OCI-LY1 (cell line): ENCODE measurements around the gene CHCHD6.

Experiments used
- H2AFZ ChIP-seq: fragments of 200-600 bp; sonication (generic), shearing (Covaris generic); 2 replicates; pipeline ENCODE4 v1.6.0; 2014; ENCODE audit warnings: antibody characterized with exemption, mild to moderate bottlenecking, low read length
- H3F3A ChIP-seq: fragments of 200-600 bp; sonication (generic), shearing (Covaris generic); 2 replicates; pipeline ENCODE4 v1.6.0; 2014; ENCODE audit warnings: mild to moderate bottlenecking, antibody characterized with exemption, low read length, moderate library complexity; ENCODE audit not compliant: insufficient read depth
- H3K27ac ChIP-seq: fragments of 200-600 bp; sonication (generic); 2 replicates; pipeline ENCODE4 v1.5.1; 2014; ENCODE audit warnings: low read length, mixed run types, mild to moderate bottlenecking, low read depth; ENCODE audit not compliant: poor library complexity, severe bottlenecking
- H3K27me3 ChIP-seq: fragments of 200-600 bp; sonication (generic); 2 replicates; pipeline ENCODE4 v1.6.0; 2014; ENCODE audit warnings: antibody characterized with exemption, mild to moderate bottlenecking, low read length, moderate library complexity; ENCODE audit not compliant: insufficient read depth
- H3K36me3 ChIP-seq: fragments of 200-600 bp; sonication (generic); 2 replicates; pipeline ENCODE4 v1.6.1; 2014; ENCODE audit warnings: mild to moderate bottlenecking, antibody characterized with exemption, low read length, moderate library complexity, mixed read lengths; ENCODE audit not compliant: insufficient read depth
- H3K4me1 ChIP-seq: fragments of 200-600 bp; sonication (generic); 2 replicates; pipeline ENCODE4 v1.5.1; 2014; ENCODE audit warnings: mild to moderate bottlenecking, low read length, moderate library complexity; ENCODE audit not compliant: insufficient read depth, severe bottlenecking
- H3K4me2 ChIP-seq: fragments of 200-600 bp; sonication (generic), shearing (Covaris generic); 2 replicates; pipeline ENCODE4 v1.6.1; 2014; ENCODE audit warnings: low read length
- H3K4me3 ChIP-seq: fragments of 200-600 bp; sonication (generic); 2 replicates; pipeline ENCODE4 v1.5.1; 2014; ENCODE audit warnings: low read length, low read depth, mild to moderate bottlenecking, mixed read lengths; ENCODE audit not compliant: poor library complexity, severe bottlenecking
- H3K79me2 ChIP-seq: fragments of 200-600 bp; shearing (Covaris generic); 2 replicates; pipeline ENCODE4 v1.6.1; 2016; ENCODE audit warnings: mixed run types, low read length, mixed read lengths; ENCODE audit not compliant: insufficient read depth
- H3K9ac ChIP-seq: fragments of 200-600 bp; sonication (generic), shearing (Covaris generic); 2 replicates; pipeline ENCODE4 v1.6.1; 2014; ENCODE audit warnings: mild to moderate bottlenecking, low read length, mixed read lengths
- H3K9me2 ChIP-seq: fragments of 200-600 bp; sonication (generic), shearing (Covaris generic); 2 replicates; pipeline ENCODE4 v1.6.1; 2014; ENCODE audit warnings: low read depth, mild to moderate bottlenecking, low read length, mixed read lengths
- H3K9me3 ChIP-seq: fragments of 200-600 bp; shearing (Covaris generic); 2 replicates; pipeline ENCODE4 v1.6.1; 2014; ENCODE audit warnings: low read length, mixed read lengths
- H4K20me1 ChIP-seq: fragments of 200-600 bp; sonication (generic), shearing (Covaris generic); 2 replicates; pipeline ENCODE4 v1.6.0; 2016; ENCODE audit warnings: mild to moderate bottlenecking, low read length; ENCODE audit not compliant: insufficient read depth
- EZH2 ChIP-seq: fragments of 200-600 bp; sonication (generic), shearing (Covaris generic); IDR thresholded peaks from 2 replicates; pipeline ENCODE4 v1.8.0; 2017; ENCODE audit warnings: borderline replicate concordance, mixed run types, mild to moderate bottlenecking, antibody characterized with exemption, low read length, moderate library complexity, mixed read lengths
- TF ChIP-seq, protein P1 (sequence below): fragments of 200-600 bp; sonication (generic), shearing (Covaris generic); IDR thresholded peaks from 2 replicates; pipeline ENCODE4 v1.5.1; 2017; ENCODE audit warnings: mild to moderate bottlenecking, antibody characterized with exemption, low read length, moderate library complexity, mixed read lengths

The CHCHD6 gene

DNA sequence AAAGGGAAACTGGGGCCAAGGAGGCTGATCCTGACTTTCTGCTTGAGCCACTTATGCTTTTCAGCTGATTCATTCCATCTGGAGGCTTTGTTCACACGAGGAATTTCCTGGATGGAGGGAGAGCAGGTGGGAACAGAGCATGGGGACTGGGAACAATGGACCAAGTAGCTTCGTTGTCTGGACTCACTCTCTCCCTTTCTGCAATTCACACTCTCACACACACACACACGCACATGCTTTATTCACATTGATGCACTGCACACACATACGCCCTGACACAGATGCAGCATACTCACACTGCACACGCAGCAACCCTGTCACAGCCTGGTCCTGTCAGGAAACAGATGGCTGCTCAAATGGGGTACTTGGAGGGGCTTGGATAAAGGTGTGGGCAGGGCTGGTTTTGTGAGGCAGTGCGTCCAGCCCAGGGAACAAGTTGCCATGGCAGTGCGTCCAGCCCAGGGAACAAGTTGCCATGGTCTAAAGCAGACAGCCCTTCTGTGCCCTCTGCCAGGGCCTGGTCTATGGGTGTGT, 19.8 kb upstream of the CHCHD6 start:
- H3K4me1 ChIP-seq = no peaks in the 10 kb centered on the region
- no peak overlapping the region for H3K9ac ChIP-seq
- no peak overlapping the region for H3K4me3 ChIP-seq
- no peaks in the 10 kb centered on the region for H3F3A ChIP-seq
- H3K4me2 ChIP-seq = no peak overlapping the region
- H3K27me3 ChIP-seq = no peaks in the 10 kb centered on the region
- TF ChIP-seq, protein P1, sequence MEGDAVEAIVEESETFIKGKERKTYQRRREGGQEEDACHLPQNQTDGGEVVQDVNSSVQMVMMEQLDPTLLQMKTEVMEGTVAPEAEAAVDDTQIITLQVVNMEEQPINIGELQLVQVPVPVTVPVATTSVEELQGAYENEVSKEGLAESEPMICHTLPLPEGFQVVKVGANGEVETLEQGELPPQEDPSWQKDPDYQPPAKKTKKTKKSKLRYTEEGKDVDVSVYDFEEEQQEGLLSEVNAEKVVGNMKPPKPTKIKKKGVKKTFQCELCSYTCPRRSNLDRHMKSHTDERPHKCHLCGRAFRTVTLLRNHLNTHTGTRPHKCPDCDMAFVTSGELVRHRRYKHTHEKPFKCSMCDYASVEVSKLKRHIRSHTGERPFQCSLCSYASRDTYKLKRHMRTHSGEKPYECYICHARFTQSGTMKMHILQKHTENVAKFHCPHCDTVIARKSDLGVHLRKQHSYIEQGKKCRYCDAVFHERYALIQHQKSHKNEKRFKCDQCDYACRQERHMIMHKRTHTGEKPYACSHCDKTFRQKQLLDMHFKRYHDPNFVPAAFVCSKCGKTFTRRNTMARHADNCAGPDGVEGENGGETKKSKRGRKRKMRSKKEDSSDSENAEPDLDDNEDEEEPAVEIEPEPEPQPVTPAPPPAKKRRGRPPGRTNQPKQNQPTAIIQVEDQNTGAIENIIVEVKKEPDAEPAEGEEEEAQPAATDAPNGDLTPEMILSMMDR = no peak
- TF ChIP-seq EZH2 = no peak
- no peaks in the 10 kb centered on the region for H3K36me3 ChIP-seq
- H3K27ac ChIP-seq = no peak overlapping the region
- no peaks in the 10 kb centered on the region for H4K20me1 ChIP-seq
- no peaks in the 10 kb centered on the region for H3K9me3 ChIP-seq
- H2AFZ ChIP-seq = no peak overlapping the region
- no peaks in the 10 kb centered on the region for H3K79me2 ChIP-seq
- no peaks in the 10 kb centered on the region for H3K9me2 ChIP-seq

DNA sequence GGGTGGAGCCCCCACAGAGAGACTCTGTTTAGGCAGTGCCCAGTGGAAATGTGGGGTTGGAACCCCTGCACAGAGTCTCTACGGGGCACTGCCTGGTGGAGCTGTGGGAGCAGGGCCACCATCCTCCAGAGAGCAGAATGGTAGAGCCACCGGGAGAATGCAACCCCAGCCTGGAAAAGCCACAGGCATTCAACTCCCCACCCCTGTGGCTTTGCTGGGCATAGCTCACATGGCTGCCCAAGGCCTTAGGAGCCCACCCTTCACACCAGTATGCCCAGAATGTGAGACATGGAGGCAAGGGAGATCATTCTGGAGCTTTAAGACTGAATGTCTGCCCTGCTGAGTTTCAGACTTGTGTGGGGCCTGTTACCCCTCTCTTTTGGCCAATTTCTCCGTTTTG, 19.0 kb upstream of the CHCHD6 start:
- H3K4me2 ChIP-seq = no peak overlapping the region
- H4K20me1 ChIP-seq = no peaks in the 10 kb centered on the region
- H3K9ac ChIP-seq = no peak overlapping the region
- no peaks in the 10 kb centered on the region for H3K79me2 ChIP-seq
- no peaks in the 10 kb centered on the region for H3F3A ChIP-seq
- H3K9me3 ChIP-seq = no peaks in the 10 kb centered on the region
- H3K4me3 ChIP-seq = no peak overlapping the region
- no peak overlapping the region for H3K27ac ChIP-seq
- no peak overlapping the region for H2AFZ ChIP-seq
- H3K36me3 ChIP-seq = no peaks in the 10 kb centered on the region
- no peak for TF ChIP-seq EZH2
- TF ChIP-seq, protein P1 = no peak
- H3K9me2 ChIP-seq = no peaks in the 10 kb centered on the region
- no peaks in the 10 kb centered on the region for H3K27me3 ChIP-seq
- no peaks in the 10 kb centered on the region for H3K4me1 ChIP-seq

DNA sequence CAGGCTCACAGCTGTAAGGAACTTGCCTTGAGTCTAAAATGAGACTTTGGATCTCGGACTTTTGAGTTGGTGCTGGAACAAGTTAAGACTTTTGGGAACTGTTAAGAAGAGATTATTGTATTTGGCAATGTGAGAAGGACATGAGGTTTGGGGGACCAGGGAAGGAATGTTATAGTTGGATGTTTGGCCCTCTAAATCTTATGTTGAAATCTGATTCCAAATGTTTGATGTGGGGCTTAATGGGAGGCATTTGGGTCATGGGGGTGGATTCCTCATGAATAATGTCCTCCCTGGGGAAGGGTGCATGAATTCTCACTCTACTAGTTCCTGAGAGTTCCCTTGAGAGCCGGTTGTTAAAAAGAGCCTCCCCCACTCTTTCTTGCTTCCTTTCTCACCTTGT, 18.5 kb upstream of the CHCHD6 start:
- Histone ChIP-seq H3K4me2 (no peak overlapping the region), H3F3A (no peaks in the 10 kb centered on the region), H3K4me3 (no peak overlapping the region), H3K27me3 (no peaks in the 10 kb centered on the region), H2AFZ (no peak overlapping the region), H3K4me1 (no peaks in the 10 kb centered on the region), H3K36me3 (no peaks in the 10 kb centered on the region), H3K79me2 (no peaks in the 10 kb centered on the region), H3K27ac (no peak overlapping the region), H4K20me1 (no peaks in the 10 kb centered on the region), H3K9me2 (no peaks in the 10 kb centered on the region), H3K9ac (no peak overlapping the region), H3K9me3 (no peaks in the 10 kb centered on the region)
- no peak for TF ChIP-seq EZH2
- TF ChIP-seq, protein P1 = no peak
